ENCODE results near the gene FASTKD3. TPM values are rescaled to one million over a fixed set of nuclear protein-coding genes. Genes with fewer than 3 reads are reported as not detected.

The FASTKD3 gene
- total RNA-seq, 1 donor from 2014 or later: 9.4 TPM

GRCh38 chr5:7884491-7885267 is 15.8 kb upstream of the FASTKD3 start:
- ATAC-seq: peak; percentile 80 to 85
- no peak for TF ChIP-seq CTCF (IDR thresholded peaks at IDR 0.05)
- DNase-seq: peak; percentile 50
- intact Hi-C loops (cut with DNase I): no loop called here
- no peaks in the 10 kb centered on the region for H3K9me3 ChIP-seq
- no peak overlapping the region for H3K4me3 ChIP-seq
- H3K27me3 ChIP-seq (ENCODE audit: low read depth): no peaks in the 10 kb centered on the region
- H3K27ac ChIP-seq: peak overlapping the region; percentile 44
- H3K4me1 ChIP-seq: peaks cover 32% of the 10 kb centered on the region
- peaks cover 95% of the 10 kb centered on the region for H3K36me3 ChIP-seq

DNA sequence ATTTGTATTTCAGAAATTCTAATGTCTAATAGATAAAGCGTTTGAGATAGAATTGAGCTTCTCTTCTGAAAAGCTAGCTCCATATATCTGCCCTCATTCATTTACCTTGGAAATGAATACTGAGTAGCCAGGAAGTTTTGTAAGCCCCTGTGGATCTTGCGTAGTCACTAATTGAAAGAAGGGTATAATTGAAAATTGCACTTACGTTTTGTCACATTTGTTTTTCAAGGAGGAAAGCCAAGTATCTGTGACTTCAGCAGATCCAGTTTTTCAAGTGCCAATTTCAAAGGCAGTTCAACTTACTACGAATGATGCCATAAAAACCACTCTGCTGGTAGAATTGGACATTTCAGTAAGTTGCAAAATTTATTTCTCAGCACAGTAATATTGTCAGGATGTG is 14.1 kb upstream of the FASTKD3 start:
- Histone ChIP-seq H3K27me3 (ENCODE audit: low read depth) (no peaks in the 10 kb centered on the region), H3K36me3 (peaks cover 95% of the 10 kb centered on the region), H3K4me3 (no peak overlapping the region), H3K27ac (no peak overlapping the region), H3K9me3 (no peaks in the 10 kb centered on the region), H3K4me1 (peaks cover 40% of the 10 kb centered on the region)
- intact Hi-C loops (cut with DNase I): no loop called here
- DNase-seq (no peak), ATAC-seq (peak; percentile 25 to 45)
- TF ChIP-seq CTCF (IDR thresholded peaks at IDR 0.05): no peak

- Histone ChIP-seq H3K4me1 (peaks cover 50% of the 10 kb centered on the region), H3K4me3 (no peak overlapping the region), H3K27ac (no peak overlapping the region), H3K9me3 (no peaks in the 10 kb centered on the region), H3K36me3 (peaks cover 100% of the 10 kb centered on the region), H3K27me3 (ENCODE audit: low read depth) (no peaks in the 10 kb centered on the region)
- ATAC-seq (no peak), DNase-seq (no peak)
- no peak for TF ChIP-seq CTCF (IDR thresholded peaks at IDR 0.05)
- intact Hi-C loops (cut with DNase I): no loop called here
These were observed 13.0 kb upstream of the FASTKD3 start for GRCh38 chr5:7881816-7882215.

DNA sequence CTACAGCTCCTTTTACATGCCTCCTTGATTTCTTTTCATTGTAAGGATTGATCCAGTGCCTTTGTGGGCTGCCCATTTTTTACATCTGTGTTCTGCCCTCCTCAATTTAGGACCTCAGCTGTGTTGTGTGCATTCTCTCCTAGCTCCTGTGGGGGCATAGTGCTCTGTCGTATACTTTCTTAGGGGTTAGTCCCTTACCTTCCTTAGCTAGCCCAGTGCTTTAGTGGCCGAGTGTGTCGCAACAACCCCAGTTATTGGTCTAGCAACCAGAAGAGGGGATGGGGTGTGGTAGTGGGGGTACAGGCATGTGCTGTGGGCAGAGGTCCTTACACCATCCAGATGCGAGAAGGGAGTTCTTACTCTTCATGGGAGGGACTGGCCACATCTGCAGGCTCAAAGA is 12.3 kb upstream of the FASTKD3 start:
- H3K9me3 ChIP-seq: no peaks in the 10 kb centered on the region
- H3K27ac ChIP-seq: no peak overlapping the region
- H3K27me3 ChIP-seq (ENCODE audit: low read depth): no peaks in the 10 kb centered on the region
- intact Hi-C loops (cut with DNase I): no loop called here
- H3K4me1 ChIP-seq: peaks cover 48% of the 10 kb centered on the region
- H3K4me3 ChIP-seq: no peak overlapping the region
- no peak for TF ChIP-seq CTCF (IDR thresholded peaks at IDR 0.05)
- peaks cover 100% of the 10 kb centered on the region for H3K36me3 ChIP-seq
- ATAC-seq (no peak), DNase-seq (no peak)

DNA sequence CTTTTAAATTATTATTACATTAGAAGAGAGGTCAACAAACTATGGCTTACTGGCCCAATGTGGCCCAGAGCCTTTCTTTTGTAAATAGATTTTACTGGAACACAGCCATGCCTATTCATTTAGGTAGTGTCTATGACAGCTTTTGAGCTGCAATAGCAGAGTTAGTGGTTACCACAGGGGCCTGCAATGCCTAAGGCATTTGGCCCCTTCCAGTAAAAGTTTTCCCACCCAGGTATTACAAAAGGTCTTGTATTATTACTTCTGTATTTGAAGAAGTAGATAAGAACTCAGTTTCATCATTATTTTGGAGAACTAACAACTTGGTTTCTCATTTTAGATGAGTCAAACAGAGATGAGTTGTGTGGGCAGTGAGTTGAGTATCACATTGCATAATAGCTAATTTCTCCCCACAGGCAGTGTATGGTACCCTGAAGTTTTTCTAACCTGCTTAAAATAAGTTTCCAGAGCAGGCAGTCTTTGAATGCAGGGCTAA is 9.6 kb upstream of the FASTKD3 start:
- peaks cover 98% of the 10 kb centered on the region for H3K36me3 ChIP-seq
- H3K4me1 ChIP-seq: peaks cover 28% of the 10 kb centered on the region
- no peaks in the 10 kb centered on the region for H3K9me3 ChIP-seq
- no peak for TF ChIP-seq CTCF (IDR thresholded peaks at IDR 0.05)
- peak; percentile 55 to 69 for ATAC-seq
- no peaks in the 10 kb centered on the region for H3K27me3 ChIP-seq (ENCODE audit: low read depth)
- H3K27ac ChIP-seq: no peak overlapping the region
- H3K4me3 ChIP-seq: no peak overlapping the region
- no peak for DNase-seq
- intact Hi-C loops (cut with DNase I): no loop called here

Measured in lower lobe of right lung (tissue), 2 donors.